HT-29 (cell line): ENCODE data around the gene NECTIN1. TPM values are rescaled to one million over a fixed set of nuclear protein-coding genes. Genes with fewer than 3 reads are reported as not detected.

Source experiments
- DNase-seq: peaks from one replicate; pipeline ENCODE4 v3.0.0-alpha.2; 2015; ENCODE audit warnings: low spot score
- total RNA-seq: library from RNA; depleted of rRNA; stranded (reverse); fragments of >200 nt; shearing (Covaris generic); gene quantifications from 2 replicates; pipeline ENCODE4 v1.2.3, GENCODE V29; 2014; rRNA removed

The NECTIN1 gene
- total RNA-seq, result 38.9 and 46.5 TPM in 2 replicates

- peak; percentile 87 for DNase-seq
These were observed at the start of gene NECTIN1 for GRCh38 chr11:119728651-119729580. TSS of gene NECTIN1 (minus strand) at chr11:119729200. CDS start at chr11:119728553, 647 bp downstream.

- no peak for DNase-seq
These were observed 49.6 kb upstream of the NECTIN1 start for GRCh38 chr11:119778391-119779194.

GRCh38 chr11:119777940-119778339 is 48.9 kb upstream of the NECTIN1 start:
- no peak for DNase-seq

- no peak for DNase-seq
These were observed 47.7 kb upstream of the NECTIN1 start for GRCh38 chr11:119776651-119777050.

- no peak for DNase-seq
These were observed 47.1 kb upstream of the NECTIN1 start for GRCh38 chr11:119776031-119776636.

- DNase-seq, result peak; percentile 43
These were observed 45.3 kb upstream of the NECTIN1 start for GRCh38 chr11:119774172-119774763.

- DNase-seq, result no peak
These were observed 43.8 kb upstream of the NECTIN1 start for GRCh38 chr11:119772641-119773415.

- no peak for DNase-seq
These were observed 43.1 kb upstream of the NECTIN1 start for GRCh38 chr11:119772076-119772475.

- DNase-seq, result no peak
These were observed 42.3 kb upstream of the NECTIN1 start for GRCh38 chr11:119771172-119771770.

- DNase-seq, result no peak
These were observed 36.6 kb upstream of the NECTIN1 start for GRCh38 chr11:119765628-119766027.

GRCh38 chr11:119764108-119764868 is 35.3 kb upstream of the NECTIN1 start:
- DNase-seq, result no peak

GRCh38 chr11:119763071-119763728 is 34.2 kb upstream of the NECTIN1 start:
- no peak for DNase-seq

- DNase-seq, result no peak
These were observed 30.9 kb upstream of the NECTIN1 start for GRCh38 chr11:119759747-119760412.

GRCh38 chr11:119759324-119759723 is 30.3 kb upstream of the NECTIN1 start:
- no peak for DNase-seq

- DNase-seq, result no peak
These were observed 29.3 kb upstream of the NECTIN1 start for GRCh38 chr11:119758291-119758690.

GRCh38 chr11:119757378-119757777 is 28.4 kb upstream of the NECTIN1 start:
- no peak for DNase-seq

- no peak for DNase-seq
These were observed 27.3 kb upstream of the NECTIN1 start for GRCh38 chr11:119756169-119756865.
